ENCODE results near the gene ZNF391.
A peak's percentile ranks its signal among the peaks of the same experiment; 100 is the strongest.

ZNF391 gene

DNA sequence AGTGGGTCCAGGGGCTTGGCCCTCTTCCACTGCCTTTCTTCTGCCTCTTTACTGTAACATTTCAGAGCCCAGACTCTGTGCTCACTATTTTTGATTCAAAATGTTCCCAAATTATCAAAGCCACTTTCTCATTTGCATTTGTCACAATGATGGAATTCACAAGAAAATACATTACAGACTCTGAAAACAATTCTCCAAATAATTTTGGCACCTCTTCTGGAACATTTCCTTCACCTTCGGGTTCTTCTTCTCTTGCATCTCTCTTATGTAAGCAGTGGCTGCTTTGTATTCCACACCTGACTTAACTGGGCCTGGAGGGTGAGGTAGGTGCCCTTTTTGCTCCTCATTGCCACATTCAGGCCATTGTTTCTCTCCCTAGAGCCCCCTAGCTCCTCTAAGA lies 54.4 kb downstream of the ZNF391 start:
- H3K9ac ChIP-seq (ENCODE audit: low read length in 5 of 5) = no peak overlapping the region
- no peaks in the 10 kb centered on the region for H3K4me1 ChIP-seq (ENCODE audit: control insufficient read depth in 5 of 5, insufficient read depth in 5 of 5, low read length in 5 of 5)
- peaks cover 0 to 3% (median 0%) of the 10 kb centered on the region in 5 donors for H3K36me3 ChIP-seq (ENCODE audit: control insufficient read depth in 5 of 5, insufficient read depth in 5 of 5, low read length in 5 of 5)
- H3K27ac ChIP-seq (ENCODE audit: low read depth, low read length) = no peak overlapping the region
- H3K27me3 ChIP-seq (ENCODE audit: control insufficient read depth in 5 of 5, insufficient read depth in 4 of 5, low read length in 5 of 5) = no peaks in the 10 kb centered on the region
- no peak overlapping the region for H3K4me3 ChIP-seq (ENCODE audit: low read depth in 1 of 5, low read length in 5 of 5)
- peaks cover 3 to 35% (median 25%) of the 10 kb centered on the region in 5 donors for H3K9me3 ChIP-seq (ENCODE audit: control insufficient read depth in 5 of 5, low read length in 5 of 5)

DNA sequence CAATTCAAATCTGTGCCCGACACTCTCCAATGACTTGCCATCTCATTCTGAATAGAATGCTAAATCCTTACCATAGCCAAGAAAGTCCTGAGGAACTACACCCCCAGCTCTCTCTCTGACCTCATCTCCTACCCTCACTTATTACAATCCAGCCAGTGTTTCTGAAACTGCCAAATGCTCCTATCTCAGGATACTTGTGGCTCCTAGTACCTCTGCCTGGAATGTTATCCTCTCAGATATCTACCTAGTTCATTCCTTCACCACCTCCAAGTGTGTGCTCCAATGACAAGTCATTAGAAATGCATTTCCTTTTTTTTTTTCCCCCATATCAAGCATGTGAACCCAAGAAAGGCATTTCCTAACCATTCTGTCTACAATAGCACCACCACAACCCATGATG lies 59.9 kb downstream of the ZNF391 start:
- Histone ChIP-seq H3K9me3 (ENCODE audit: control insufficient read depth in 5 of 5, low read length in 5 of 5) (peaks cover 32 to 80% (median 73%) of the 10 kb centered on the region in 5 donors), H3K27ac (ENCODE audit: low read depth, low read length) (no peak overlapping the region), H3K27me3 (ENCODE audit: control insufficient read depth in 5 of 5, insufficient read depth in 4 of 5, low read length in 5 of 5) (no peaks in the 10 kb centered on the region), H3K4me3 (ENCODE audit: low read depth in 1 of 5, low read length in 5 of 5) (peak overlapping the region in 3 of 5 donors; percentile 23 to 36 (median 29)), H3K9ac (ENCODE audit: low read length in 5 of 5) (no peak overlapping the region), H3K36me3 (ENCODE audit: control insufficient read depth in 5 of 5, insufficient read depth in 5 of 5, low read length in 5 of 5) (peaks cover 20 to 36% (median 27%) of the 10 kb centered on the region in 5 donors), H3K4me1 (ENCODE audit: control insufficient read depth in 5 of 5, insufficient read depth in 5 of 5, low read length in 5 of 5) (no peaks in the 10 kb centered on the region)

DNA sequence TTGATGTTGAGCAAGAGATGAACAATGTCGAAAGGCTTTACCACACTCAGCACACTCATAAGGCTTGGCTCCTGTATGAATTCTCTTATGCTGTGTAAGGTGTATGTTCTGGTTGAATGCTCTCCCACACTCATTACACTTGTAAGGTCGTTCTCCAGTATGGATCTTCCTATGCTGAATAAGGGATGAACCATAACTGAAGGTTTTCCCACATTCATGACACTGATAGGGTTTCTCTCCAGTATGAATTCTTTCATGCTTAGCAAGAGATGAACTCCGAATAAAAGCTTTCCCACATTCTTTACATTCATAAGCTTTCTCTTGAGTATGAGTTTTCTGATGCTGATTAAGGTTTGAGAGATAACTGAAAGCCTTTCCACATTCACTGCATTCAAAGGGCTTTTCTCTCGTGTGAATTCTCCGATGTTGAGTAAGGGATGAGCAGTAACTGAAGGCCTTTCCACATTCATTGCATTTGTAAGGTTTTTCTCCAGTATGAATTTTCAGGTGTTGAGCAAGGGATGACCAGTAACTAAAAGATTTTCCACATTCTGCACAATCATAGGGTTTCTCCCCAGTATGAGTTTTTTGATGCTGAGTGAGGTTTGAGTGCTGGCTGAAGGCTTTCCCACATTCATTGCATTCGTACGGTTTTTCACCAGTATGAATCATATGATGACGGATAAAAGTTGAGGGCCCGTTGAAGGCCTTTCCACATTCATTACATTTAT lies 63.3 kb downstream of the ZNF391 start:
- Histone ChIP-seq H3K9me3 (ENCODE audit: control insufficient read depth in 5 of 5, low read length in 5 of 5) (peaks cover 43 to 79% (median 69%) of the 10 kb centered on the region in 5 donors), H3K27me3 (ENCODE audit: control insufficient read depth in 5 of 5, insufficient read depth in 4 of 5, low read length in 5 of 5) (no peaks in the 10 kb centered on the region), H3K36me3 (ENCODE audit: control insufficient read depth in 5 of 5, insufficient read depth in 5 of 5, low read length in 5 of 5) (peaks cover 53 to 64% (median 59%) of the 10 kb centered on the region in 5 donors), H3K4me1 (ENCODE audit: control insufficient read depth in 5 of 5, insufficient read depth in 5 of 5, low read length in 5 of 5) (no peaks in the 10 kb centered on the region), H3K27ac (ENCODE audit: low read depth, low read length) (no peak overlapping the region), H3K9ac (ENCODE audit: low read length in 5 of 5) (no peak overlapping the region), H3K4me3 (ENCODE audit: low read depth in 1 of 5, low read length in 5 of 5) (peak overlapping the region in 4 of 5 donors; percentile 21 to 51 (median 37))

DNA sequence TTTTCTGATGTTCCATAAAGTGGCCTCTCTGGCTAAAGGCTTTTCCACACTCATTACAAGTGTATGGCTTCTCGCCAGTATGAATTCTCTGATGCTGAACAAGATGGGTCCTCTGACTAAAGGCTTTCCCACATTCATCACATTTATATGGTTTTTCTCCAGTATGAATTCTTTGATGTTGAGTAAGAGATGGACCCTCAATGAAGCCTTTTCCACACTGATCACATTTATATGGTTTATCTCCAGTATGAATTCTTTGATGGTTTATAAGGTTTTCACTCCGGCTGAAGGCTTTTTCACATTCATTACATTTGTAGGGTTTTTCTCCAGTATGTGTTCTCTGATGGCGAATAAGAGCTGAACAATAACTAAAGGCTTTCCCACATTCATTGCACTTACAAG lies 63.9 kb downstream of the ZNF391 start:
- peaks cover 59 to 71% (median 65%) of the 10 kb centered on the region in 5 donors for H3K36me3 ChIP-seq (ENCODE audit: control insufficient read depth in 5 of 5, insufficient read depth in 5 of 5, low read length in 5 of 5)
- peak overlapping the region in 3 of 5 donors; percentile 39 to 51 (median 43) for H3K4me3 ChIP-seq (ENCODE audit: low read depth in 1 of 5, low read length in 5 of 5)
- no peaks in the 10 kb centered on the region for H3K27me3 ChIP-seq (ENCODE audit: control insufficient read depth in 5 of 5, insufficient read depth in 4 of 5, low read length in 5 of 5)
- H3K27ac ChIP-seq (ENCODE audit: low read depth, low read length) = no peak overlapping the region
- H3K9me3 ChIP-seq (ENCODE audit: control insufficient read depth in 5 of 5, low read length in 5 of 5) = peaks cover 43 to 79% (median 66%) of the 10 kb centered on the region in 5 donors
- H3K9ac ChIP-seq (ENCODE audit: low read length in 5 of 5) = no peak overlapping the region
- H3K4me1 ChIP-seq (ENCODE audit: control insufficient read depth in 5 of 5, insufficient read depth in 5 of 5, low read length in 5 of 5) = no peaks in the 10 kb centered on the region

Data from subcutaneous abdominal adipose tissue (tissue), 5 donors.